ENCODE measurements around the gene VDR.

The VDR gene

DNA sequence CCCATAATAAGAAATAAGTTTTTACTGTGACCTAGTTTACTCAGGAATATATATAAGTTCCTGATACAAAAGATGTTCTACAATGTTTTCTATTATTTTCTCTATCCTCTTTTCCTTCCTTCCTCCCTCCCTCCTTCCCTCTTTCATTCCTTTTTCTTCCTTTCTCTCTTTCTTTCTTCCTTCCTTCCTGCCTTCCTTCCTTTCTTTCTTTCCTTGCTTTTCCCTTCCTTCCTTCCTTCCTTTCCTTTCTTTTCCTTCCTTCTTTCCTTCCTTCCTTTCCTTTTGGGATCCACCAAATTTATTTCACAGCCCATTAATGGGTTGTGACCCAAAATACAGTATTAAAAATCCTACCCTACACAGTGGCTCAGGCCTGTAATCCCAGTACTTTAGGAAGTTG lies 3.9 kb upstream of the VDR start:
- peaks cover 68% of the 10 kb centered on the region for H3K27me3 Mint-ChIP-seq (ENCODE audit: low read depth)
- TF ChIP-seq, protein P1, sequence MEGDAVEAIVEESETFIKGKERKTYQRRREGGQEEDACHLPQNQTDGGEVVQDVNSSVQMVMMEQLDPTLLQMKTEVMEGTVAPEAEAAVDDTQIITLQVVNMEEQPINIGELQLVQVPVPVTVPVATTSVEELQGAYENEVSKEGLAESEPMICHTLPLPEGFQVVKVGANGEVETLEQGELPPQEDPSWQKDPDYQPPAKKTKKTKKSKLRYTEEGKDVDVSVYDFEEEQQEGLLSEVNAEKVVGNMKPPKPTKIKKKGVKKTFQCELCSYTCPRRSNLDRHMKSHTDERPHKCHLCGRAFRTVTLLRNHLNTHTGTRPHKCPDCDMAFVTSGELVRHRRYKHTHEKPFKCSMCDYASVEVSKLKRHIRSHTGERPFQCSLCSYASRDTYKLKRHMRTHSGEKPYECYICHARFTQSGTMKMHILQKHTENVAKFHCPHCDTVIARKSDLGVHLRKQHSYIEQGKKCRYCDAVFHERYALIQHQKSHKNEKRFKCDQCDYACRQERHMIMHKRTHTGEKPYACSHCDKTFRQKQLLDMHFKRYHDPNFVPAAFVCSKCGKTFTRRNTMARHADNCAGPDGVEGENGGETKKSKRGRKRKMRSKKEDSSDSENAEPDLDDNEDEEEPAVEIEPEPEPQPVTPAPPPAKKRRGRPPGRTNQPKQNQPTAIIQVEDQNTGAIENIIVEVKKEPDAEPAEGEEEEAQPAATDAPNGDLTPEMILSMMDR (IDR thresholded peaks at IDR 0.05; ENCODE audit: unreplicated experiment in 3 of 3), result no peak
- H3K4me3 Mint-ChIP-seq, result no peak overlapping the region
- no peaks in the 10 kb centered on the region for H3K36me3 Mint-ChIP-seq (ENCODE audit: low read depth)
- H3K4me1 Mint-ChIP-seq, result peaks cover 11% of the 10 kb centered on the region
- no peak overlapping the region for H3K27ac Mint-ChIP-seq
- no peaks in the 10 kb centered on the region for H3K9me3 Mint-ChIP-seq

DNA sequence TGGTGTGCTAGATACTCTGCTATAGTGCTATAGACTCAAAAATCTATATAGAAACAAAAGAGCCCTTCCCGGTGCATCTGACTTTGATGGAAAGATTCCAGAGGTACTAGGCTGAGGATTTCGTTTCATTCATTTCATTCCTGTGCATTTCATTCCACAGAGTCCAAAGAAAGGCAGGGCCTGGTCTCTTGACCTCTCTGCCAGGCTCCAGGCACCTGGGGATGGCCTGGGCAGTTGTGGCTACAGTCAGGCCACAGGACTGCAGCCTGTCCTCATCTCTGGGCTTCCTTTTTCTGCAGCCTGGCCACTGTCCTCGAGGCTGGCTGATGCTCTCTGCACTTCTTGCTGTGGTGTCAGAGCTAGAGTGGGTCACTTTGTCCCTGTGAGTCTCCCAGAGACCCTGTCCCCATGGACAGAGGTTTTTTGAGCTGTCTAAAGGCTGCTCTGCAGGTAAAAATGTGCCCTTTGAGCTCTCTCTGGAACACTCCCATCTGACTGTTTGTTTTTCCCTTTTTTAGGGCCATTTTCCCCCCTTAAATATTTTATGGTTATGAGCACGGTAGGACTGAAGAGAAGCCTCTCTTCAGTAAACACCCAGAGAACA lies 3.2 kb upstream of the VDR start:
- Mint-ChIP-seq H3K4me1 (peaks cover 16% of the 10 kb centered on the region), H3K9me3 (no peaks in the 10 kb centered on the region), H3K27ac (no peak overlapping the region), H3K36me3 (ENCODE audit: low read depth) (no peaks in the 10 kb centered on the region), H3K27me3 (ENCODE audit: low read depth) (peaks cover 76% of the 10 kb centered on the region), H3K4me3 (no peak overlapping the region)
- TF ChIP-seq, protein P1 (IDR thresholded peaks at IDR 0.05; ENCODE audit: unreplicated experiment in 3 of 3), result no peak

DNA sequence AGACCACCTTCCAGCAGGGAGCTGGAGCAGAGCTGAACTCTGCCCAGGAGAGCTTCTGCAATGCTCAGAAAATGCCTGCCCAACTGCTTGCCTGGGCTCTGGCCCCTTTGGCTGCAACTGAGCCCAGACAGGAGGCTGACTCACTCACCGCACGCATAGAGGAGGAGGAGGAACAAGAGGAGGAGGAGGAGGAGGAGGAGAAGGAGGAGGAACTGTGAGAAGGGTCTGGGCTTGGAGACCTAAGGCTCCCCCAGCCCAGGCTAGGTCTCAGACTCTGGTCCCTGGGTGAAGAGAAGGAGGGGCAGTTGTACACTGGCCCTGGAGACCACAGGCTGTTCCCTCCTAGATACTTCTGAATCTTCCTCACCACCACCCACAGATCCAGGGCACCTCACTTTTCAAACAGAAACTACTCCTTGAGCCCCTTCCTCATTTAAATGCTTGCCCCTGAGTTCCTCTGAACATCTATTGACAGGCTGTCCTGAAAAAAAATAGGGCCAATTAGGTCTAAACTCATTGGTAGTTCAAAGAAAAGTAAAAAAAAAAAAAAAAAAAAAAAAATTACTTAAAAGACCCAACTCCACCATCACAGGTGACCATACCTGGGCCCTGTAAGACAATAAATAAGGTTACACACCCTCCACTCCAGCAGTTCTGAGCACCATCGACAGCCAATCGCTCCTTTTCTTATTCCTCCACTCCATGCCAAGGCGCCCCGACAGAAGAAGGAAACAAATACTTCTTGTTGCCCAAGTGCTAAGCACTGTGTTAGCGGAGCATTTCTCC lies 674 bp downstream of the VDR start:
- Mint-ChIP-seq H3K27me3 (ENCODE audit: low read depth) (peaks cover 99% of the 10 kb centered on the region), H3K4me3 (peak overlapping the region; percentile 77 to 86 (median 80)), H3K36me3 (ENCODE audit: low read depth) (no peaks in the 10 kb centered on the region), H3K27ac (no peak overlapping the region), H3K4me1 (peaks cover 16% of the 10 kb centered on the region), H3K9me3 (no peaks in the 10 kb centered on the region)
- TF ChIP-seq, protein P1 (IDR thresholded peaks at IDR 0.05; ENCODE audit: unreplicated experiment in 3 of 3), result peak in 1 of 3 experiments; percentile 8

DNA sequence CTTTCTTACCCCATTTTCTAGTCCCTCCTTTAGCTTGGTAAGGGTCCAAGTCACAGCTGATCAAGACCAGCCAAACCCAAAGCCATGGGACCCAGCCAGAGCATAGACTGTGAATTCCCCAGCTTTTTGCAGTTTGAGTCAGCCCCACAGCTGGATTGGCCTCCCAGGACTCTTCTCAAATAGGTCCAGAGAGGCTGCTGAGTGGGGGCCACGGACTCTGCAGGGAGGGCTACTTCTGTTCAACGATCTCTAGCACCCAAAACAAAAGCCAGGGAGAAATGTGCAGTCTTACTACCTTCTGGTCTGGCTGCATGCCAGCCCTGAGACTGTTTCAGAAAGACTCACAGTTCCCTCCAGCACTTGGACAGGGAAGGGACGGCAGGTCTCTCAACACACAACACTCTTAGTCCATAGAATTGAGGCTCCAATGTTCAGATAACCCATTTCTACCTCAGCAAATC lies 1.6 kb downstream of the VDR start:
- H3K36me3 Mint-ChIP-seq (ENCODE audit: low read depth), result no peaks in the 10 kb centered on the region
- H3K9me3 Mint-ChIP-seq, result no peaks in the 10 kb centered on the region
- H3K4me1 Mint-ChIP-seq, result peaks cover 16% of the 10 kb centered on the region
- TF ChIP-seq, protein P1 (IDR thresholded peaks at IDR 0.05; ENCODE audit: unreplicated experiment in 3 of 3), result no peak
- peaks cover 90% of the 10 kb centered on the region for H3K27me3 Mint-ChIP-seq (ENCODE audit: low read depth)
- peak overlapping the region; percentile 18 to 59 (median 33) for H3K4me3 Mint-ChIP-seq
- H3K27ac Mint-ChIP-seq, result no peak overlapping the region

DNA sequence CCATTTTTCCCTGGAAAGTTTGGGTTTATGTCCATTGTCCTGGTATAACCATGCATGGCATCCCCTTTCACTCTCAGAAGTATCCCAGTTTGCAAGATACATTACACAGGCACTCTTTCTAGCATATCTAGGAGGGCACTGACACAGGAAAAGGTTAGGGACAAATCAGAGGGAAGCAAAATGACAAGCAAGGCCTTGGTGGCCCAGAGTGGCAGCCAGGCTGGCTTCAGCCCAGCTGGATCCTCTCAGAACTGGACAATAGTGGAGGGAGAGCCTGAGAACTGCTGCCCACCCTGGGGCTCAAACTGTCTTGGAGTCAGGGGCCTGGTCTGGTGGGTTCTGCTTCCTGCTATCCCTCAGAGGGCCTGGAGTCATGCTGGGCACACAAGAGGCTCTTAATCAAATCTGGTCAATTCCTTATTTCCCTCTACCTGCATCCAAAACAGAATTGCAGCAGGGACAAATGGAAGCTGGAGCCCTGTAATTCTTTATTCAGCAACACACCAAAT lies 2.6 kb downstream of the VDR start:
- H3K27me3 Mint-ChIP-seq (ENCODE audit: low read depth), result peaks cover 90% of the 10 kb centered on the region
- H3K4me3 Mint-ChIP-seq, result no peak overlapping the region
- H3K36me3 Mint-ChIP-seq (ENCODE audit: low read depth), result no peaks in the 10 kb centered on the region
- H3K9me3 Mint-ChIP-seq, result no peaks in the 10 kb centered on the region
- H3K4me1 Mint-ChIP-seq, result peaks cover 16% of the 10 kb centered on the region
- TF ChIP-seq, protein P1 (IDR thresholded peaks at IDR 0.05; ENCODE audit: unreplicated experiment in 3 of 3), result no peak
- H3K27ac Mint-ChIP-seq, result no peak overlapping the region
